Rectal smooth muscle tissue (tissue), 1 donor: ENCODE data around the gene HLA-DOA.

ENCODE experiments used
- H3K27ac ChIP-seq: one replicate; pipeline ENCODE4 v1.7.0; 2013; ENCODE audit warnings: low read depth, low read length, inconsistent platforms
- H3K27me3 ChIP-seq: one replicate; pipeline ENCODE4 v1.7.0; 2013; ENCODE audit warnings: low read length; ENCODE audit not compliant: control insufficient read depth, insufficient read depth
- H3K36me3 ChIP-seq: one replicate; pipeline ENCODE4 v1.7.0; 2013; ENCODE audit warnings: low read length; ENCODE audit not compliant: control insufficient read depth, insufficient read depth
- H3K4me1 ChIP-seq: one replicate; pipeline ENCODE4 v1.7.0; 2013; ENCODE audit warnings: low read length; ENCODE audit not compliant: control insufficient read depth, insufficient read depth
- H3K4me3 ChIP-seq: one replicate; pipeline ENCODE4 v1.7.0; 2013; ENCODE audit warnings: low read length
- H3K9ac ChIP-seq: one replicate; pipeline ENCODE4 v1.7.0; 2013; ENCODE audit warnings: low read length

Gene HLA-DOA

GRCh38 chr6:33008944-33009861, at the start of gene HLA-DOA:
Gene HLA-DOA, minus strand, starts transcription at chr6:33009591.
- Histone ChIP-seq H3K4me1 (no peaks in the 10 kb centered on the region), H3K36me3 (no peaks in the 10 kb centered on the region), H3K27me3 (no peaks in the 10 kb centered on the region), H3K4me3 (peak within 1 kb of the TSS; percentile 50), H3K27ac (no peak within 1 kb of the TSS), H3K9ac (peak within 1 kb of the TSS; percentile 49)

- Histone ChIP-seq H3K27ac (no peak overlapping the region), H3K4me1 (no peaks in the 10 kb centered on the region), H3K4me3 (no peak overlapping the region), H3K9ac (no peak overlapping the region), H3K36me3 (no peaks in the 10 kb centered on the region), H3K27me3 (no peaks in the 10 kb centered on the region)
Measured at GRCh38 chr6:33057222-33058150, 48.1 kb upstream of the HLA-DOA start.

DNA sequence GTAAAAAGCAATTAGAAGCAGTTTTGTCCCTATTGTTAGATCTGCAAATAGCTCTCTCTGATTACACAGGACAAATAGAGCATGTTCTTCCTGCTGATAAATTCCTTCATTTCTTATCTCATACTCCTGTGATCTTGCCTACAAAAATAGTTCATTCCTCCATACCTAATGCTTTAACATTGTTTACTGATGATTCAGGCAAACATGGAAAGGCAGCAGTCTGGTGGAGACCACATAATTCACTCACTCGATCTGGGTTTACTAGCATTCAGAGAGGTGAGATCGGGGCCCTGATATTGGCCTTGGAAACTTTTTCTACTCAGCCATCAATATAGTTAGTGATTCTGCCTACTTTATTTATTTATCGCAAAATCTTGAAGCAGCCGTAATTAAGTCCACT, 43.8 kb upstream of the HLA-DOA start:
- no peaks in the 10 kb centered on the region for H3K36me3 ChIP-seq
- peaks cover 3% of the 10 kb centered on the region for H3K27me3 ChIP-seq
- no peak overlapping the region for H3K4me3 ChIP-seq
- no peaks in the 10 kb centered on the region for H3K4me1 ChIP-seq
- no peak overlapping the region for H3K9ac ChIP-seq
- no peak overlapping the region for H3K27ac ChIP-seq

DNA sequence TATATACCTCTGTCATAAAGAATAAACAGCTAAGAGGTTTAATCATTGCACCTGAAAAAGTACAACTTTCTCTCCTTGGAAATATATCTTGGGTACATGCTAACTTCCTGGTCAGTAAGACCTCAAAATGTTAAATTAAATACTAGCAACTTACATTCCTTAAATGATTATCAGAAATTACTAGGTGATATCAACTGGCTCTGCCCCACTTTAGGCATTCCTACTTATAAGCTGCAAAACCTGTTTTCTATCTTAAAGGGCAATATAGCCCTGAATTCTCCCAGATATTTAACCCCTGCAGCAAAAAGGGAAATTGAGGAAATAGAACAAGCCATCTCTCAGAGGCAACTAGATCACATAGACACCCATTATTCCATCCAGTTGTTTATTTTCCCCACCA, 43.2 kb upstream of the HLA-DOA start:
- Histone ChIP-seq H3K4me1 (no peaks in the 10 kb centered on the region), H3K27me3 (peaks cover 3% of the 10 kb centered on the region), H3K4me3 (no peak overlapping the region), H3K9ac (no peak overlapping the region), H3K36me3 (no peaks in the 10 kb centered on the region), H3K27ac (no peak overlapping the region)

- Histone ChIP-seq H3K4me1 (no peaks in the 10 kb centered on the region), H3K36me3 (no peaks in the 10 kb centered on the region), H3K4me3 (no peak overlapping the region), H3K27ac (no peak overlapping the region), H3K27me3 (peaks cover 3% of the 10 kb centered on the region), H3K9ac (no peak overlapping the region)
Measured at GRCh38 chr6:33050014-33050810, 40.8 kb upstream of the HLA-DOA start.

DNA sequence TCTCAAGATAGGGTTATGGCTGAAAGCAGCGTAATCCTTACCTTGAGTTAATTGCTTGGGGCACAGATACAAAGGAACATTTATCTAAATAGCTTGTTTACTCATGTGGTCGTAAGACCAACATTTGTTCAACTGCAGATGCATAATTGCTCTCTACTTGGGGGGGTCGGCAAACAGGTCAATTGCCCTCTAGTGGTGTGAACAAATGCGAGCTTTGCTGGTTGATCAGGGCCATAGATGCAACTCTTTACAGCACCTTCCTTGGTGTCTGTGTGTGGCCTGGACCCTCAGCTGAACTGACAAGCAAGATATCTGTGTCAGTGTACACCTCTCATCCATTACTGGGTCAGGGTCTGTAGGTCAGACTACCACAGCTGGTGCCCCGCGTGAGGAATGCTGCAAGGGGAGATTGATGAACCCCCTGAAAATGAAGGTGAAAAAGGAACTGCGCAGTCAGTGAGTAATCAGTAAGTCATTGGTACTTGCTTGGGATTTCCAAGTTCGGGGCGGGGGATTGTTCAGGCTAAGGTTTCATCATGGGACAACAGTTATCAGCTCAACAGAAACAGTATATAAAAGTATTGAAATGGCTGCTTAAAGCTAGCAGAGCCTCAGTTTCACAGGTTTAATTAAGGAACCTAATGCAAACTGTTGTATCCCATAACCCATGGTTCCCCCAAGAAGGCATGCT, 40.1 kb upstream of the HLA-DOA start:
- peaks cover 3% of the 10 kb centered on the region for H3K27me3 ChIP-seq
- no peak overlapping the region for H3K9ac ChIP-seq
- no peaks in the 10 kb centered on the region for H3K36me3 ChIP-seq
- H3K27ac ChIP-seq, result no peak overlapping the region
- H3K4me1 ChIP-seq, result no peaks in the 10 kb centered on the region
- no peak overlapping the region for H3K4me3 ChIP-seq

DNA sequence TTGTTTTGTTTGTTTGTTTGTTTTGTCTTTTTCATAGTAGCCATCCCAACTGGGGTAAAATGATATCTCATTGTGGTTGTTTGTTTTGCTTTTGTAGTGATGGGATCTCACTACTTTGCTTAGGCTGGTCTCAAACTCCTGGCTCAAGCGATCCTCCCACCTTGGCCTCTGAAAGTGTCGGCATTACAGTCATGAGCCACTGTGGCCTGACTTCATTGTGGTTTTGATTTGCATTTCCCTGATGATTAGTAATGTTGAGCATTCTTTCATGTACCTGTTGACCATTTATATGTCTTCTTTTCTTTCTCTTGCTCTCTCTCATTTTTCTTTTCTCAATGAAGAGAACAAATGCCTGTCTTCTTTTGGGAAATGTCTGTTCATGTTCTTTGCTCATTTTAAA, 30.8 kb upstream of the HLA-DOA start:
- Histone ChIP-seq H3K4me1 (no peaks in the 10 kb centered on the region), H3K27me3 (no peaks in the 10 kb centered on the region), H3K4me3 (no peak overlapping the region), H3K36me3 (no peaks in the 10 kb centered on the region), H3K27ac (no peak overlapping the region), H3K9ac (no peak overlapping the region)

DNA sequence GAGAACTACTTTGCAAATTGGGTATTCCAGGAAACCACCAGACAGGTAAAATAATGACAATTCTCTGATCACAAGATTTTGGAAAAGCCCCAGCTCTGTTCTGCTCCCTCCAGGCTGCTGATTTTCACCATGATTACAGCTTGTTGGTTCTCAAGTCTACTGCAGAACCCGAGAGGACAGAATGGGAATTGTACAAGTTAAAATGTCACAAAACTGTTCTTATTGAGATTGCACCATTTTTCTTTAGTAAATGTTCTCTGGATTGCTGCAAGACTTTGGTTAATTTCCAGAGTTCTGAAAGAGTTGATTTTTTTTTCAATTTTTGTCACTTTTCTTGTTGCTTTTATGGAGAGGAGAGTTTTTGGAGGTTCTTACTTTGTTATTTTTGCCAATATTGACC, 27.1 kb upstream of the HLA-DOA start:
- Histone ChIP-seq H3K27ac (no peak overlapping the region), H3K36me3 (no peaks in the 10 kb centered on the region), H3K4me3 (no peak overlapping the region), H3K27me3 (no peaks in the 10 kb centered on the region), H3K9ac (no peak overlapping the region), H3K4me1 (no peaks in the 10 kb centered on the region)

GRCh38 chr6:33034554-33034953, 25.2 kb upstream of the HLA-DOA start:
- H3K36me3 ChIP-seq, result no peaks in the 10 kb centered on the region
- no peaks in the 10 kb centered on the region for H3K4me1 ChIP-seq
- H3K4me3 ChIP-seq, result no peak overlapping the region

GRCh38 chr6:33030245-33030644, 20.9 kb upstream of the HLA-DOA start:
- no peak overlapping the region for H3K4me3 ChIP-seq
- no peaks in the 10 kb centered on the region for H3K4me1 ChIP-seq
- H3K27me3 ChIP-seq, result no peaks in the 10 kb centered on the region
- no peak overlapping the region for H3K27ac ChIP-seq
- H3K9ac ChIP-seq, result no peak overlapping the region
- no peaks in the 10 kb centered on the region for H3K36me3 ChIP-seq

More at GRCh38 chr6:33034554-33034953, 25.2 kb upstream of the HLA-DOA start:
- Histone ChIP-seq H3K27me3 (no peaks in the 10 kb centered on the region), H3K27ac (no peak overlapping the region), H3K9ac (no peak overlapping the region)

- Histone ChIP-seq H3K36me3 (no peaks in the 10 kb centered on the region), H3K4me1 (no peaks in the 10 kb centered on the region), H3K27me3 (no peaks in the 10 kb centered on the region), H3K27ac (peak overlapping the region; percentile 49), H3K9ac (no peak overlapping the region), H3K4me3 (no peak overlapping the region)
Measured at GRCh38 chr6:33029328-33030184, 20.2 kb upstream of the HLA-DOA start.
